Measurements from ENCODE around the gene KCNT2.
"Not testable (repeated sequence)": the region's sequence is repeated elsewhere in the genome, so short reads cannot be mapped to it uniquely, and the experiment has no call there.

The KCNT2 gene

DNA sequence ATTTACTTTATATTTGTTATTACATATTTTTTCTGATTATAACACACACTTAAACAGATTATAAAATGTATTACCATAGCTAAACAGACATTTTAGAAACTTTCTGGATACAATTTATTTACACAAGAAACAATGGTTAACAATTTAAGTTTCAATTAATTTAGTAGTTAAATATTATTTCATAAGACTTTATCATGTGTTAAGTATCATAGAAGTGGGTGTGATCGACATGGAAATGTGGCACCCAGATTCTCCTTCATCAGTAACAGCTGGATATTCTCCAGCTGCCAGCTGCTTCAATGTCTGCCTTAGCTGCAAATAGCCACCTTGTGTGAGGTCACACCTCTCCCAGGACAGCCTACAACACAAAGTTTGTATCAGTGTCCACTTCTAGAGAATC is 97.8 kb downstream of the KCNT2 start:
- DNase-seq, result no peak

DNA sequence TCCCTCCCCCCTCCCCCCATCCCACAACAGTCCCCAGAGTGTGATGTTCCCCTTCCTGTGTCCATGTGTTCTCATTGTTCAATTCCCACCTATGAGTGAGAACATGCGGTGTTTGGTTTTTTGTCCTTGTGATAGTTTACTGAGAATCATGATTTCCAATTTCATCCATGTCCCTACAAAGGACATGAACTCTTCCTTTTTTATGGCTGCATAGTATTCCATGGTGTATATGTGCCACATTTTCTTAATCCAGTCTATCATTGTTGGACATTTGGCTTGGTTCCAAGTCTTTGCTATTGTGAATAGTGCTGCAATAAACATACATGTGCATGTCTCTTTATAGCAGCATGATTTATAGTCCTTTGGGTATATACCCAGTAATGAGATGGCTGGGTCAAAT is 104.0 kb downstream of the KCNT2 start:
- not testable (repeated sequence) for DNase-seq

DNA sequence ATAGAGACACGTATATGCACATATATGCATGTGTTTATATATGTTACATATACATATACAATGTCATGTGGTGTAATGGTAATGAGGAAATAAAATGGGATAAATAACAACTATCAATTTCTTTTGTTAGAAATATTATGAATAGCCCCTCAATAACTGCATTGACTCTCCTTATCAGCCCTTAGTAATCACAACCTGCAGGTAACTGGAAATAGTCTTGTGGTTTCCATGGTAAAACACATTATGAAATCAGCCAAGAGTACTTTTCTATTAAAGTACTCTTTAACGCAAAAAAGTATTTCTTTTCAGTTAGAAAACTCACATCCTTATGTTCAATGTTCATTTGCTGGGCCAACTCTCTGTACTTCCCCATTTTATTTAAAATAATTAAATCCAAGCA is 105.8 kb downstream of the KCNT2 start:
- DNase-seq, result no peak

DNA sequence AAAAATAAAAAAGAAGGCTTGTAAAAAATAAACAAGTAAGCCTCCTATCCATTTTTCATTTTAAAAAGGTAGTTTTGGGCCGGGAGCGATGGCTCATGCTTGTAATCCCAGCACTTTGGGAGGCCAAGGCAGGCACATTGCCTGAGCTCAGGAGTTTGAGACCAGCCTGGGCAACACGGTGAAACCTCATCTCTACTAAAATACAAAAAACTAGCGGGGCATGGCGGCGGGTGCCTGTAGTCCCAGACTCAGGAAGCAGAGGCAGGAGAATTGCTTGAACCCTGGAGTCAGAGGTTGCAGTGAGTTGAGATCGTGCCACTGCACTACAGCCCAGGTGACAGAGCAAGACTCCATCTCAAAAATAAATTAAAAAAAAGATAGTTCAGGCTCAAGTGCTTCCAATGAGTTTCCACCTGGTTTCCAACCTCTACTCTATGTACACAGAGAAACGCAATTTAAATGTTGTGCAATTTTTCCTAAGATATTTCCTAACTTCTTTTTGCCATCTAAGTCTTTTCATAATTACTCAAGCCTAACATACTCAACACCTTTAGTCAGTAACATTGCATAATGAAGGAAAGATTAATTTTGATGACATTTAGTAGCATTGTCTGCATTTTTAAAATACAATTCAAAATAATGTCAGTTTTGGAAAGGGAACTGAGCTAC is 106.3 kb downstream of the KCNT2 start:
- no peak for DNase-seq

DNA sequence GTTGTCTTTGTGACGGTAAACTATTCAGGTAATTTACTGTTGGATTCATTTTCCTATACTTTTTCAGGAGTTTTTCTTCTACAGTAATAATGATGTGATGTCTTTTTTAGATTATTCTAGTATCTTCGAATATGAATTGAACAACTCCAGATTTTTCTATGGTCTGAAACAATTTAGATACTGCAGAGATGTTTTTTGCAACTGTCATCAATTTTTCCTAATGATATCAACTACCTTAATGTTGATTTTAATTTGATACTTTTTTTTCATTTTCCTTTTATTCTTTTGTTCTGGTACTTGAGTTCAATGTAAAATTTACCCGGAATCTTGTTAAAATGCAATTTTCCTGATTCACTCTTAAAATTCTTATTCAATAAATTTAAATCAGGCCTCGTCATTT is 110.4 kb downstream of the KCNT2 start:
- DNase-seq, result no peak

DNA sequence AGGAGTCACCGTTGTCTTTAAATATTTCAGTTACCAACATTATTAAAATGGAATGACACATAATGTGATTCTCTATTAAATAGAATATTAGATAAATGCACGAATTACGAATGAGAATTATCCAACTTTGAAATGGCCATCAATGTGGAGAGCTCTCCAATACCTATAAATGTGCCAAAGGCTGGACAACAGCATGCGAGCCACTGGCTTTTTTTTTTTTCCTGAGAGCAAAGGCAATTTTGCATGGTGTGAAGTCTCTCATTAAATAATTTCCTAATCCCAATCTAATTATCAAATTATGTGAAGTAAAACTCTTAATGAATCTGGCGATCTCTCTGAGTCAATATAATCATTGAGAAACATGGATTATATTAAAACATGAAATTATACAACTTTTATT is 113.5 kb downstream of the KCNT2 start:
- no peak for DNase-seq

DNA sequence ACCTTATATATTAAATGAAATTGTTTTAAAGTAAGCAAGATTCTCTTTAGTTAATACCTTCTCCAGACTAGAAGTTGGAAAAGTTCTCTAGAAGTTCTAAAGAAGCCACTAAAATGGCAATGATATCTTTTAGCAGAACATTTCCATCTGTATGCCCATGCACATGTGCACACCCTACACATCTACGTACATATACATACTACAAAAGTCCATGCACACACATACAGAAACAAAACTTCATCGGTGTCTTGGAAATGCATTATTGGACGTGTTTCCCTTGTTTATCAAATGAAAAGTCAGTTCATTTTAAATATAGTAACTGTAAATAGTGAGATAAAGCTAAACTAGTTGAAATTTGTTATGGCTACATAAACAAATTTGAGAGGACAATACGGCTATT is 114.4 kb downstream of the KCNT2 start:
- no peak for DNase-seq

DNA sequence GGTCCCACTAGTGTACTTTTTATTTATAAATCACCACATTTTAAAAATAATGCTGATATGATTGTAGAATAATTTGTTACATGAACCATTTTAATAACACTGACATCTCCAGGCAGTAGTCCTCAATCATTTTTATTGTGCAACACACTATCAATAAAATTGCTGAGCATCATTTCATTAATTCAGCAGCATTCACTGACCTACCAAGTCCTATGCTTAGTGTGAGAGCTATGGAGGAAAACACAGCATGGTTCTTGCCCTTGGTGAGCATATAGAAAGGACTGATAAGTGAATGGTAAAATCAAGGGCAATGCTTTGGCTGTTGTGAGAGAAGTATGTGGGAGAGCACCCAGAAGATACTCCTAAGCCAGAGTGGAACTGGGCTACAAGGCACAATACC is 119.7 kb downstream of the KCNT2 start:
- no peak for DNase-seq

DNA sequence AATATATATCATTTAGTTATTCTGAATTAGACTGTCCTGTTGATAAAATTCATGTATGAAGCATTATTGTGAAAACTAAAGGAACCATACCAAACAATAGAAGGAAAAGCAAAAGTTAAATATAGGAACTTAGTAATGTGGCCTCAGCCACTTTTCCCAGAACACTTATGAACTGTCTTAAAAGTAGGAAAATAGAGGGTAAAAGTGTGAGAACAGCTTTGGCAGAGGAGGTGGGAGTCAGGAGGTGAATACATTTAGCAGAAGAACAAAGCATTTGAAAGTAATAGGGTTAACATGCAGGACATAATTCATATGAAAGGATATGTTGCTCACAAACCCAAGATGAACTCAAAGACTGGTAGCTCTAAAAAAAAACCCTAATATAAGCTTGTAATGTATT is 121.9 kb downstream of the KCNT2 start:
- DNase-seq, result no peak

DNA sequence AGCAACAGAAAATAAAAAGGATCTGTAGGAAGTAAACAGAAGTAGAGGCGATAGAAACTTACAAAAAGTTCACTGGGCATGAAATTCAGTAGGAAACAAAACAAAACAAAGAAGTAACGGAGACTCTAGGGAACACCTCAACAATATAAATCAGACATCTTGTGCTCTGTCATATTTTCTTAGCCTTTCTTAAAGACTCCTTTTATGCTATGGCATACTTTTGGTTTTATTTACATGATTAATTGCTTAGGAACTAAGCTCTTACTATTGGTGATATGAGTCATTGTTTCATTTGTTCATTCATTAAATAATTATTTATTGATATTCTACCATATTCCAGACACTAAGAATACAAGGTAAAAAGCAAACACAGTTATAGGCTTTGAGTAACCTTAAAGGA is 126.6 kb downstream of the KCNT2 start:
- no peak for DNase-seq

DNA sequence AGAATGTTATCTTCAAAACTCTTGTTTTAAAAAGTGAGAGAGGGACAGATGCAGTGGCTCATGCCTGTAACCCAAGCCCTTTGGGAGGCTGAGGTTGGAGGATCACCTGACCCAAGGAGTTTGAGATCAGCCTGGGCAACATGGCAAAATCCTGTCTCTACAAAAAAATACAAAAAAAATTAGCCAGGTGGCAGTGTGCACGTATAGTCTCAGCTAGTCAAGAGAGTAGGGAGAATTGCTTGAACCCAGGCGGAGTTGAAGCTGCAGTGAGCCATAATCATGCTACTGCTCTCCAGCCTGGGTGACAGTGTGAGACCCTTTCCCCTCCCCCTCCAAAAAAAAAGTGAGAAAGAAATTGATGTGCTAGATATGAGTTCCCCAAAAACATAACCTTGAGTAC is 131.0 kb downstream of the KCNT2 start:
- DNase-seq, result no peak

DNA sequence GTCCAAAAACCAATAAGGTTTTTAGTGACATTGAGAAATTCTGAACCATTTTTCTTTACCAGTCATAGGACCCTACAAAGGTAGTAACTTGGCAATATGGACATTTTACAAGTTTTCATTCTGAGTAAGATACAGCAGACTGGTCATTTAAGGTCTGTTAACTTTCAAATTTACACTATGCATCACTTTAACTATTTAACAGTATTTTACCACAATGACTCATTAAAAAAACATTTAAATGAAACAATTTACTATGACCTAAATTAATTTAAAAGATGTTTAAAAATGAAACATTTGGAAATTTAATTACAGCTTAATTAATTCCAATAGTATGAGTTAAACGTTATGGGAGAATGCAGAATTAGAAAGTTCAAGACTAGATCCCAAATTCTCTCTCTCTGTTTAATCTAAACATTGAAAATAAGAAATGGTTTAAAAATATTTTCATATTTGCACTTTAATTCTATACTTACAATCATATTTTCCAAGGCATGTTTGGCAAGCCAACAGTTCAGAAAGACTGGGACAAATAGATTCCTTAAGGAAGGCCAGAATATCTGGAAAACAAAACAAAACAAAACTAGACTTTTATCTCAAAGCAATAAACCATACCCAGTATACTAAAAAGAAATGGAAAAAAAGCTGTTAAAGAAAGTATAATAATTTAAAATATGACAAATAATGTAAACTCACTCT is 140.9 kb downstream of the KCNT2 start:
- no peak for DNase-seq

DNA sequence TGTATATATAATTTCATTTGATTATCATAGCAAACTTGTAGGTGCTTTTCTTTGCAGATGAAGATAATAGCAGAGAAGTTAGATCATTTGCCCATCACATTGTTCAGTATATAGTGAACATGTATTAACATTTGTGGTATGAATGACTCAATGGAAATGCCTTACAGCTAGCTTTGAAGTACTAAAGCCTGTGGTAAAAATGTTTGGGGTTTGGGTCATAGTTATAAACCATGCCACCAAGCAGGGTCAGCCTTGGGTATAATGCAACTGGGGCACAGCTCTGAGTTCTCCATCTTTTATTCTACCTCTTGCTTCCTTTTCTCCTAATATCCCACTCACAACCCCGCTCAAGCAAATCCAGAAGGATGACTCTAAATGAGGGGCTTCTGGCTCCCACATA is 141.6 kb downstream of the KCNT2 start:
- DNase-seq, result no peak

DNA sequence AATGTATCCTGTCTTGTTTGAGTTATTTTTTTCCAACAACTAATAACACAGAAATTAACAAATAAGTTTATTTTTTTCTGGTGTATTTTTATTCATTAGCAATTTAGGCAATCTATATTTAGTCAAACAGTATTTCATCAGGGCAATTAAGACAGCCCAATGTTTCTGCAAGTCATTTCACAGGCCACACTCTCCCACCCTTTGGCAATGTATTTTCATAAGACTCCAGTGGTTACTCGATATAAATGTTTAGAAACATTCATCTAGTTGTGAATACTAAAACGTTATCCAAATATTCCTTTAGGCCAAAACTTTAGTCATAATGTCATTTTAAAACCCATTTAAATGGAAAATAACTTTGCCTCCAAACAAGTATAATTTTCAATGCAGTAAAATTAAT is 142.1 kb downstream of the KCNT2 start:
- DNase-seq, result no peak

DNA sequence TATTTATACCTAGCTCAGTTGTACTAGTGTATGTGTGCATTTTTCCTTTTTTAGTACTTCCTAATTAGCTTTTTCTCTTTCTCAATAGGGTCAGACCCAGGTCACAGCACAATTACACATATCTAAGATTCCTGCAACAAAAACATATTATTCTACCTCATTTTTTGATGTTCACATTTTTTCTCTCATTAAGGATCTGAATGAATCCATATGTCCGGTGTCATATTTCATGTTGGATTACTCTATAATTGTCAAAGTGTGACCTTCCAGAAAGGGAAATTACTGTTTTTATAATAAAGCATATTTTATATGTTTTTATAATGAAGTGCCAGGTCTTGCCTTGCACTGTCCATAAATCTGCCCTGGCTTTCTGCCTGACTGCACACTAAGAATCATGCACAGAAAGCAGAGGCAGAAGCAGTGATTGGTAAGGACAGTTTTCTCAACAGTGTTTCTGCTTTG is 143.7 kb downstream of the KCNT2 start:
- DNase-seq, result no peak

DNA sequence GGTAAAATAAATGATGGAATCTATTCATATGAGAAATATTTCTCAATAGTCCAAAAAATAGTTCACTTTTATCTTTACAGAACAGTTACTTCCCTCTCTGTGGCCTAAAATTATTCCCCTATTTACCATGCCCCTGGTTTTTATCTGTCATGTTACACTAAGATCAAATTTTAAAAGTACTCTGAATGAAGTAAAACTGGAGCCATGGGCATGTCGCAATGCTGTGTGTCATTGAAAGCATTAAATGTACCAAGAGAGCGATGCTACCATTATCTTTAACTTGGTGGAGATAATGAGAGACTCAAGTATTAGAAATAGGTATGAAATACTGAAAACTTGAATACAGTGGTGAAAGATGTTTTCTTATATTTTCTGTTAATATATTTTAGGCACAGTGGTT is 146.2 kb downstream of the KCNT2 start:
- DNase-seq, result no peak

DNA sequence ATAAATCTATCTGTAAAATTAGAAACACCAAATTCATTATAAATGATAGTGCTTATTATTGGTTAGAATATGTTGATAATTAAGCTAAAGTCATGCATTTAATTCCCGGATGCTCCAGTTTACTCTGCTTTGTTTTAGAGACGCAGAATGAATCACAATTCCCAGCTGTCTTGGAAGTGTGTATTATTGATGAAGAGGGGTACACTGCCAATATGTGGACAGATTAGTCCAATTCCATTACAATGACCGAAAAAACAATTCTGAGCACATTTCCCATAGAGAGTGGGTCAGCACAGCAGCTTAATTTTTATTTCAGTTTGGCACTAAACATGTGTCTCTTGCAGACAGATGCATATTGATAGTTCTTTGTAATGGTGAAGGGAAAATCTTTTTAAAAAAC is 146.7 kb downstream of the KCNT2 start:
- DNase-seq, result no peak

DNA sequence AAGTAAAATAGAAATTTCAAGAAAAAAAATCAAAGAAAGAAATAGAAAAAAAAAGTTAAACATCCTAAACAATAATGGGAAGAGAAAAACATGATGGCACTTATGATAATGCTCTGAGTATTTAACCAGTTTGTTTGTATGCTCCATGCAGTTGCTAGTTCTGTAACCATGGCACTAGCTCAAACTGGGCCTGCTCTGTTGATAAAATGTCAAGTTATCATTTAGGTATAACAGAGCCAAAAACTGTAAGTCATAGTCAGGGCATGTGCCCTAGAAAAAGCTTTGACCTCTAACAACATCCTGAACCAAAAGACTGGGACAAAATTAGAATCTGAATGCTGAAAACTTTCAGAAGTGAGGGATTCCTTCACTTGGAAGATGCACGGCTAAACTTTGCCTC is 148.9 kb downstream of the KCNT2 start:
- no peak for DNase-seq

DNA sequence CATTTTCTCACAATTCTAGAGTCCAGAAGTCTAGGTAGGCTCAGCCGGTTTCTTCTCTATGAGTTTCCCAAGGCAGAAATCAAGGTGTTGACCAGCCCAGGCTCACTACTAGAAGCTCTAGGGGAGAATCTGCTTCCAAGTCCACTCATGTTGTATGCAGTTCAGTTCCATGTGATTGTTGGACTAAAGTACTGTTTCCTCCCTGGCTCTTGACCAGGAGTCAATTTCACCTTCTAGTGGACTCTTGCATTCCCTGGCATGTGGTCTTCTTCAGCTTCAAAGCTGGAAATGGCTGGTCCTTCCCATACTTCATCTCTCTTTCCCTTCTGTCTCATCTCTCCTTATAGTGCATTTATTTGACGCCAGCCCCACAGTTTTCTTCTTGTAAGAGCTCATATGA is 153.4 kb downstream of the KCNT2 start:
- no peak for DNase-seq

DNA sequence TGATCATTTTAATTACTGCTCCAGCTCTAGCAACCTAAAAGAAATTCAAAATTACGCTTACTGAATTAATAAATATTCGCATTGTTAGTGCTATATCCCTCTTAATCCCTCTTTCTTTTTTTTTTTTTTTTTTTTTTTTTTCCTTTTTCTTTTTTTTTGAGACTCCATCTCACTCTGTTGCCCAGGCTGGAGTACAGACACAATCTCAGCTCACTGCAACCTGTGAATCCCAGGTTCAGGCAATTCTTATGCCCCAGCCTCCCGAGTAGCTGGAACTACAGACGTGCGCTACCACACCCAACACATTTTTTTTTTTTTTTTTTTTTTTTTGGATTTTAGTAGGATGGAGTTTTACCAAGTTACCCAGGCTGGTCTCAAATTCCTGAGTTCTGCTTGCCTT is 157.1 kb downstream of the KCNT2 start:
- DNase-seq, result no peak

DNA sequence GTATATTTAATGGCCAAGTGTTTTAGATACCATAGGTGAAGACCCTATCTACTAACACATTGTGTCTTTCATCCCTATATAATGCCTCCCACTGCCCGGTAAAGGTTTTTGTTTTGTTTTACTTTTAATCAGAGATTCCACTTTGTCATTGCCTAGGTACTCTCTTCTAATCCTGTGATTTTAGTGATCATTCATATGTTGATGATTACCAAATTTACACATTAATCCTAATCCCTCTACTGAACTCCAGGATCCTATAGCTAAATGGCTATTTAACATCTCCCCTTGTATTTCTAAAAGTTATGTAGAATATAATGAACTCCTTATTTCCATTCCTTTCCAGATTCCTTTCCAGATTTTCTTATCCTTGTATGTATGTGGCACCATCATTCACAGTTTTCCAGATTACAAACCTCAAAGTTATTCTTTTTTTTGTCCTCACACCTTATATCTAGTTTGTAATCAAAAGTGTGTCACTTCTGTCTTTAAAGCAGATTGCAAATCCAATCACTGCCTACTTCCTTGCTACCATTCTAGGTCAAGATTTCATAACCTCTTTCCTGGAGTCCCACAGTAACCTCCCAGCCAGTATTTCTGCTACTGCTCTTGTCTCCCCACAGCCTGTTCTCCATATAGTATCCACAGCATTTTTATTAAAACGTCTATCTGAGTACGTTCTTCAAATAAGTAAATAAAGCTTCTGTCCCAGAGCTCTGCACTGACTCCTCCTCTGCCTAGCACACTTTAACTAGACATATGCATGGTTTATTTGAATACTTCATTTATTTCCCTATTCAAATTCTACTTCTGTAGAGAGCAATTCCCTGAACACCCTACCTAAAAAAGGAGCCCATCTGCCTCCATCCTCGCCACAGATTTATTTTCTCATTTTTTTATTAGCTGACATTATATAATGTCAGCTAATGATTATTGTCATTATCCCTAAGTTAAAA is 157.8 kb downstream of the KCNT2 start:
- no peak for DNase-seq

DNA sequence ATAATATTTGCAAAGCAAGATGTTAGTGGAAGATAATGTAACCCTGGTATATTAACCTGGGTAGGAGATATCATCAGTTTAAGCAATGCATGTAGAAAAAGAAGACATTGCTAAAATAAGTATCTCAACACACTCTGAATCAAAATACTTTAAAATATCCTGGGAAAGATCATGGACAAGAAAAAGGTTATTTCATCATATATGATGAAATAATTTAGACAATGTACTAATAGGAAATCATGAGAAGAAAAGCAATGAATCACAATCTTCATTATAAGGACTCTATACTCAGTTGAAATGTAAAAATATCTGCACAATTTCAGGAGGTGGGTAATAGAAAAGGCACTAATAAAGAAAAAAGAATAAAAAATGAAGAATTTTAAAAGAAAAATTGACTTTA is 158.8 kb downstream of the KCNT2 start:
- DNase-seq, result no peak

DNA sequence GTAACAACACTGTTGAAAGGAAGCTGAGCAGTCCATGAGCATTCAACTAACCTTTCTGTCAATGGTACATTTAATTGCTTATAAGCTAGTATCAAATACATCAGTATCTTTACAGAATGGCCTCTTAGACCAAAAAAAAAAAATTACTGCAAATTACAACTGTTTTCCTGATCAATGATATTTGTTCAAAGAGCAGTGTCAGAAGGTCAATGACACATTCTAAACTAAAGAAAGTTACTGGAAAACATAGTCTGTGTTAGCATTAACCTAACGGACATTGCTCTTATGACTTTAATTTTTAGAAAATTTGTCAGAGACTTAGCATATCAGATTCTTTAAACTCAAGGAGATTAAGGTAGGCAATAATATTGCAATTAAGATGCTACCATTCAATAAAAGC is 162.5 kb downstream of the KCNT2 start:
- DNase-seq, result no peak

DNA sequence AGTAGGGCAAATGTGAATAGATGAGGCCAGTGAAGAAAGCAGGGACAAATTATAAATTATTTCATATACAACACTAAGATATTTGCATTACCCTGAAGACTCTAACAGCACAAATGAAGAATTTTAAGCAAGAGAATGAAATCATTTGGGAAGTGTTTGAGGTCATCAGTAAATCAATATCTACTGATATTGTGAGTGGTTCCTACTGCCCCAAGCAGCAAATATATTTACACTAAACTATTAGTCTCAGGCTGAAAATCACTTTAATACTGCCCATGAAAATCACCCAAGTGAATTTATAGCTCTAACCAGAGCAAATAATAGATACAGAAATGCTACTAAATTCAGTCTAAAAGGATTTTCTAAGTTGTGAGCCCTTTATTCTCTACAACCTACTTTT is 163.6 kb downstream of the KCNT2 start:
- no peak for DNase-seq

Data from stimulated activated CD4-positive, alpha-beta T cell treated with anti-CD3 and anti-CD28 coated beads, Interleukin-2, amount 100 ng/mL, for 24 hours (primary cell).